ENCODE results near the gene P3H3.

Gene P3H3

GRCh38 chr12:6827982-6828780, at the start of gene P3H3:
P3H3 (plus strand) TSS chr12:6828407; CDS start chr12:6828441, 34 bp downstream.
- H3K4me3 ChIP-seq (ENCODE audit: low read length): peak within 1 kb of the TSS; percentile 88
- no peak for TF ChIP-seq CTCF (IDR thresholded peaks at IDR 0.05; ENCODE audit: insufficient read depth, low read depth, low read length, missing control alignments)
- peak; percentile 48 for DNase-seq (ENCODE audit: low read depth)

GRCh38 chr12:6778574-6779550, 49.3 kb upstream of the P3H3 start:
- DNase-seq (ENCODE audit: low read depth): peak; percentile 91
- peak; percentile 89 for TF ChIP-seq CTCF (IDR thresholded peaks at IDR 0.05; ENCODE audit: insufficient read depth, low read depth, low read length, missing control alignments)
- H3K4me3 ChIP-seq (ENCODE audit: low read length): peak overlapping the region; percentile 29

- no peak for DNase-seq (ENCODE audit: low read depth)
- no peak overlapping the region for H3K4me3 ChIP-seq (ENCODE audit: low read length)
- no peak for TF ChIP-seq CTCF (IDR thresholded peaks at IDR 0.05; ENCODE audit: insufficient read depth, low read depth, low read length, missing control alignments)
Measured at GRCh38 chr12:6779708-6780432, 48.3 kb upstream of the P3H3 start.

- H3K4me3 ChIP-seq (ENCODE audit: low read length): no peak overlapping the region
- no peak for DNase-seq (ENCODE audit: low read depth)
- TF ChIP-seq CTCF (IDR thresholded peaks at IDR 0.05; ENCODE audit: insufficient read depth, low read depth, low read length, missing control alignments): no peak
Measured at GRCh38 chr12:6780573-6780972, 47.6 kb upstream of the P3H3 start.

GRCh38 chr12:6782119-6782518, 46.1 kb upstream of the P3H3 start:
- H3K4me3 ChIP-seq (ENCODE audit: low read length): no peak overlapping the region
- DNase-seq (ENCODE audit: low read depth): no peak
- TF ChIP-seq CTCF (IDR thresholded peaks at IDR 0.05; ENCODE audit: insufficient read depth, low read depth, low read length, missing control alignments): no peak

GRCh38 chr12:6782850-6783566, 45.2 kb upstream of the P3H3 start:
- no peak for TF ChIP-seq CTCF (IDR thresholded peaks at IDR 0.05; ENCODE audit: insufficient read depth, low read depth, low read length, missing control alignments)
- no peak overlapping the region for H3K4me3 ChIP-seq (ENCODE audit: low read length)
- no peak for DNase-seq (ENCODE audit: low read depth)
